ENCODE measurements around the gene LCN12. TPM values are rescaled to one million over a fixed set of nuclear protein-coding genes. Genes with fewer than 3 reads are reported as not detected.

LCN12 gene
- total RNA-seq, 1 donor from 2014 or later, result 2.9 TPM

GRCh38 chr9:136945333-136946227 is 6.5 kb upstream of the LCN12 start:
- Mint-ChIP-seq H3K36me3 (ENCODE audit: unreplicated experiment) (no peaks in the 10 kb centered on the region), H3K4me3 (ENCODE audit: unreplicated experiment) (no peak overlapping the region), H3K4me1 (ENCODE audit: low read depth, unreplicated experiment) (peaks cover 2% of the 10 kb centered on the region), H3K9me3 (ENCODE audit: unreplicated experiment) (peaks cover 4% of the 10 kb centered on the region), H3K27ac (ENCODE audit: unreplicated experiment) (no peak overlapping the region), H3K27me3 (ENCODE audit: unreplicated experiment) (peaks cover 5% of the 10 kb centered on the region)
- no peak for TF ChIP-seq CTCF (IDR thresholded peaks at IDR 0.05; ENCODE audit: partially characterized antibody, unreplicated experiment)
- DNase-seq, result peak; percentile 20

GRCh38 chr9:136946228-136947027 is 5.6 kb upstream of the LCN12 start:
- Mint-ChIP-seq H3K4me1 (ENCODE audit: low read depth, unreplicated experiment) (peaks cover 2% of the 10 kb centered on the region), H3K4me3 (ENCODE audit: unreplicated experiment) (no peak overlapping the region), H3K9me3 (ENCODE audit: unreplicated experiment) (peaks cover 4% of the 10 kb centered on the region), H3K27ac (ENCODE audit: unreplicated experiment) (no peak overlapping the region), H3K27me3 (ENCODE audit: unreplicated experiment) (peaks cover 5% of the 10 kb centered on the region), H3K36me3 (ENCODE audit: unreplicated experiment) (no peaks in the 10 kb centered on the region)
- TF ChIP-seq CTCF (IDR thresholded peaks at IDR 0.05; ENCODE audit: partially characterized antibody, unreplicated experiment), result no peak
- peak; percentile 28 for DNase-seq

- H3K4me1 Mint-ChIP-seq (ENCODE audit: low read depth, unreplicated experiment), result peaks cover 2% of the 10 kb centered on the region
- peaks cover 4% of the 10 kb centered on the region for H3K9me3 Mint-ChIP-seq (ENCODE audit: unreplicated experiment)
- H3K36me3 Mint-ChIP-seq (ENCODE audit: unreplicated experiment), result no peaks in the 10 kb centered on the region
- H3K27ac Mint-ChIP-seq (ENCODE audit: unreplicated experiment), result peak overlapping the region; percentile 72
- peaks cover 5% of the 10 kb centered on the region for H3K27me3 Mint-ChIP-seq (ENCODE audit: unreplicated experiment)
- no peak for TF ChIP-seq CTCF (IDR thresholded peaks at IDR 0.05; ENCODE audit: partially characterized antibody, unreplicated experiment)
- DNase-seq, result peak; percentile 15
- H3K4me3 Mint-ChIP-seq (ENCODE audit: unreplicated experiment), result no peak overlapping the region
Observed at GRCh38 chr9:136947028-136947891, 4.8 kb upstream of the LCN12 start.

- Mint-ChIP-seq H3K4me3 (ENCODE audit: unreplicated experiment) (no peak overlapping the region), H3K9me3 (ENCODE audit: unreplicated experiment) (peaks cover 2% of the 10 kb centered on the region), H3K27ac (ENCODE audit: unreplicated experiment) (no peak overlapping the region), H3K4me1 (ENCODE audit: low read depth, unreplicated experiment) (peaks cover 2% of the 10 kb centered on the region), H3K27me3 (ENCODE audit: unreplicated experiment) (peaks cover 5% of the 10 kb centered on the region), H3K36me3 (ENCODE audit: unreplicated experiment) (no peaks in the 10 kb centered on the region)
- peak; percentile 77 for DNase-seq
- peak; percentile 27 for TF ChIP-seq CTCF (IDR thresholded peaks at IDR 0.05; ENCODE audit: partially characterized antibody, unreplicated experiment)
Observed at GRCh38 chr9:136947955-136948510, 4.0 kb upstream of the LCN12 start.

Data from glutamatergic neuron (in vitro differentiated cells).